ENCODE results near the gene SH3PXD2A. TPM values are rescaled to one million over a fixed set of nuclear protein-coding genes. Genes with fewer than 3 reads are reported as not detected.

Gene SH3PXD2A
- total RNA-seq, result 8.3 and 8.5 TPM in 2 replicates

GRCh38 chr10:103855424-103855823, at the start of gene SH3PXD2A:
SH3PXD2A (minus strand) TSS chr10:103855576; CDS start chr10:103855266, 310 bp downstream.
- Mint-ChIP-seq H3K4me1 (peaks cover 11% of the 10 kb centered on the region), H3K36me3 (ENCODE audit: low read depth) (peaks cover 1% of the 10 kb centered on the region), H3K27me3 (peaks cover 73% of the 10 kb centered on the region), H3K9me3 (no peaks in the 10 kb centered on the region), H3K27ac (no peak within 1 kb of the TSS), H3K4me3 (peak within 1 kb of the TSS; percentile 86)
- intact Hi-C loops (cut with micrococcal nuclease), result loop anchor here (5.0 kb wide), 1 partner anchor 98 kb away; no protein-coding TSS in a partner anchor
- DNase-seq, result peak; percentile 79

GRCh38 chr10:103901299-103901698, 45.9 kb upstream of the SH3PXD2A start:
- peaks cover 33% of the 10 kb centered on the region for H3K4me1 Mint-ChIP-seq
- H3K27me3 Mint-ChIP-seq, result no peaks in the 10 kb centered on the region
- H3K36me3 Mint-ChIP-seq (ENCODE audit: low read depth), result peaks cover 46% of the 10 kb centered on the region
- no peaks in the 10 kb centered on the region for H3K9me3 Mint-ChIP-seq
- no peak for DNase-seq
- H3K4me3 Mint-ChIP-seq, result no peak overlapping the region
- no peak overlapping the region for H3K27ac Mint-ChIP-seq
- intact Hi-C loops (cut with micrococcal nuclease), result no loop called here

- Mint-ChIP-seq H3K27ac (no peak overlapping the region), H3K4me1 (peaks cover 47% of the 10 kb centered on the region), H3K9me3 (no peaks in the 10 kb centered on the region), H3K27me3 (no peaks in the 10 kb centered on the region), H3K36me3 (ENCODE audit: low read depth) (peaks cover 52% of the 10 kb centered on the region), H3K4me3 (no peak overlapping the region)
- intact Hi-C loops (cut with micrococcal nuclease), result no loop called here
- no peak for DNase-seq
Measured at GRCh38 chr10:103899312-103899711, 43.9 kb upstream of the SH3PXD2A start.

- Mint-ChIP-seq H3K36me3 (ENCODE audit: low read depth) (peaks cover 50% of the 10 kb centered on the region), H3K27me3 (no peaks in the 10 kb centered on the region), H3K27ac (peak overlapping the region; percentile 37), H3K9me3 (no peaks in the 10 kb centered on the region), H3K4me3 (no peak overlapping the region), H3K4me1 (peaks cover 51% of the 10 kb centered on the region)
- intact Hi-C loops (cut with micrococcal nuclease), result no loop called here
- DNase-seq, result no peak
Measured at GRCh38 chr10:103897241-103897774, 41.9 kb upstream of the SH3PXD2A start.

GRCh38 chr10:103896225-103896624, 40.8 kb upstream of the SH3PXD2A start:
- Mint-ChIP-seq H3K4me1 (peaks cover 47% of the 10 kb centered on the region), H3K4me3 (no peak overlapping the region), H3K36me3 (ENCODE audit: low read depth) (peaks cover 57% of the 10 kb centered on the region), H3K27me3 (no peaks in the 10 kb centered on the region), H3K27ac (peak overlapping the region; percentile 88), H3K9me3 (no peaks in the 10 kb centered on the region)
- intact Hi-C loops (cut with micrococcal nuclease), result no loop called here
- no peak for DNase-seq

- H3K36me3 Mint-ChIP-seq (ENCODE audit: low read depth), result peaks cover 59% of the 10 kb centered on the region
- intact Hi-C loops (cut with micrococcal nuclease), result no loop called here
- H3K4me3 Mint-ChIP-seq, result peak overlapping the region; percentile 74
- DNase-seq, result no peak
- peaks cover 43% of the 10 kb centered on the region for H3K4me1 Mint-ChIP-seq
- H3K27ac Mint-ChIP-seq, result peak overlapping the region; percentile 88
- H3K9me3 Mint-ChIP-seq, result no peaks in the 10 kb centered on the region
- no peaks in the 10 kb centered on the region for H3K27me3 Mint-ChIP-seq
Measured at GRCh38 chr10:103895411-103896186, 40.2 kb upstream of the SH3PXD2A start.

GRCh38 chr10:103894441-103894864, 39.1 kb upstream of the SH3PXD2A start:
- Mint-ChIP-seq H3K36me3 (ENCODE audit: low read depth) (peaks cover 59% of the 10 kb centered on the region), H3K27ac (peak overlapping the region; percentile 88), H3K9me3 (no peaks in the 10 kb centered on the region), H3K4me1 (peaks cover 48% of the 10 kb centered on the region), H3K4me3 (peak overlapping the region; percentile 74), H3K27me3 (no peaks in the 10 kb centered on the region)
- DNase-seq, result no peak
- intact Hi-C loops (cut with micrococcal nuclease), result no loop called here

GRCh38 chr10:103893817-103894216, 38.4 kb upstream of the SH3PXD2A start:
- intact Hi-C loops (cut with micrococcal nuclease), result no loop called here
- Mint-ChIP-seq H3K4me3 (peak overlapping the region; percentile 74), H3K27ac (peak overlapping the region; percentile 88), H3K9me3 (no peaks in the 10 kb centered on the region), H3K27me3 (no peaks in the 10 kb centered on the region), H3K4me1 (peaks cover 54% of the 10 kb centered on the region), H3K36me3 (ENCODE audit: low read depth) (peaks cover 62% of the 10 kb centered on the region)
- DNase-seq, result no peak

GRCh38 chr10:103892181-103892580, 36.8 kb upstream of the SH3PXD2A start:
- H3K4me3 Mint-ChIP-seq, result no peak overlapping the region
- no peaks in the 10 kb centered on the region for H3K27me3 Mint-ChIP-seq
- H3K4me1 Mint-ChIP-seq, result peaks cover 57% of the 10 kb centered on the region
- H3K36me3 Mint-ChIP-seq (ENCODE audit: low read depth), result peaks cover 61% of the 10 kb centered on the region
- no peak for DNase-seq
- H3K9me3 Mint-ChIP-seq, result no peaks in the 10 kb centered on the region
- intact Hi-C loops (cut with micrococcal nuclease), result no loop called here
- H3K27ac Mint-ChIP-seq, result no peak overlapping the region

- H3K4me1 Mint-ChIP-seq, result peaks cover 50% of the 10 kb centered on the region
- peak overlapping the region; percentile 82 for H3K27ac Mint-ChIP-seq
- intact Hi-C loops (cut with micrococcal nuclease), result no loop called here
- H3K4me3 Mint-ChIP-seq, result no peak overlapping the region
- H3K27me3 Mint-ChIP-seq, result no peaks in the 10 kb centered on the region
- DNase-seq, result no peak
- no peaks in the 10 kb centered on the region for H3K9me3 Mint-ChIP-seq
- H3K36me3 Mint-ChIP-seq (ENCODE audit: low read depth), result peaks cover 54% of the 10 kb centered on the region
Measured at GRCh38 chr10:103890688-103891087, 35.3 kb upstream of the SH3PXD2A start.

GRCh38 chr10:103890194-103890658, 34.9 kb upstream of the SH3PXD2A start:
- H3K36me3 Mint-ChIP-seq (ENCODE audit: low read depth), result peaks cover 51% of the 10 kb centered on the region
- H3K27me3 Mint-ChIP-seq, result no peaks in the 10 kb centered on the region
- intact Hi-C loops (cut with micrococcal nuclease), result no loop called here
- peak; percentile 69 for DNase-seq
- peaks cover 45% of the 10 kb centered on the region for H3K4me1 Mint-ChIP-seq
- no peaks in the 10 kb centered on the region for H3K9me3 Mint-ChIP-seq
- H3K4me3 Mint-ChIP-seq, result no peak overlapping the region
- peak overlapping the region; percentile 82 for H3K27ac Mint-ChIP-seq

- intact Hi-C loops (cut with micrococcal nuclease), result loop anchor here (2.0 to 10.0 kb wide), 2 partner anchors 80 to 126 kb away; no protein-coding TSS in a partner anchor
- Mint-ChIP-seq H3K27ac (peak overlapping the region; percentile 76), H3K4me1 (peaks cover 35% of the 10 kb centered on the region), H3K36me3 (ENCODE audit: low read depth) (peaks cover 43% of the 10 kb centered on the region), H3K27me3 (no peaks in the 10 kb centered on the region), H3K4me3 (no peak overlapping the region), H3K9me3 (no peaks in the 10 kb centered on the region)
- no peak for DNase-seq
Measured at GRCh38 chr10:103889121-103889720, 33.8 kb upstream of the SH3PXD2A start.

GRCh38 chr10:103888113-103888841, 32.9 kb upstream of the SH3PXD2A start:
- Mint-ChIP-seq H3K27me3 (no peaks in the 10 kb centered on the region), H3K27ac (peak overlapping the region; percentile 76), H3K4me1 (peaks cover 28% of the 10 kb centered on the region), H3K36me3 (ENCODE audit: low read depth) (peaks cover 45% of the 10 kb centered on the region), H3K4me3 (no peak overlapping the region), H3K9me3 (no peaks in the 10 kb centered on the region)
- peak; percentile 70 for DNase-seq
- intact Hi-C loops (cut with micrococcal nuclease), result loop anchor here (1.0 to 10.0 kb wide), 8 partner anchors 20 to 321 kb away; partner anchors contain the start of gene STN1
